Mucosa of gallbladder (tissue), 1 donor: ENCODE data around the gene CAPRIN1. TPM values are rescaled to one million over a fixed set of nuclear protein-coding genes. Genes with fewer than 3 reads are reported as not detected.
A peak's percentile ranks its signal among the peaks of the same experiment; 100 is the strongest.

Experiments used
- DNase-seq: peaks from one replicate; pipeline ENCODE4 v3.0.0-alpha.2; 2020; ENCODE audit warnings: low spot score
- total RNA-seq: library from RNA; stranded (reverse); gene quantifications from one replicate; pipeline ENCODE4 v1.2.1, GENCODE V29; 2021
- donor health status: DM: no; HTN: no; CAD: no.

Gene CAPRIN1, protein sequence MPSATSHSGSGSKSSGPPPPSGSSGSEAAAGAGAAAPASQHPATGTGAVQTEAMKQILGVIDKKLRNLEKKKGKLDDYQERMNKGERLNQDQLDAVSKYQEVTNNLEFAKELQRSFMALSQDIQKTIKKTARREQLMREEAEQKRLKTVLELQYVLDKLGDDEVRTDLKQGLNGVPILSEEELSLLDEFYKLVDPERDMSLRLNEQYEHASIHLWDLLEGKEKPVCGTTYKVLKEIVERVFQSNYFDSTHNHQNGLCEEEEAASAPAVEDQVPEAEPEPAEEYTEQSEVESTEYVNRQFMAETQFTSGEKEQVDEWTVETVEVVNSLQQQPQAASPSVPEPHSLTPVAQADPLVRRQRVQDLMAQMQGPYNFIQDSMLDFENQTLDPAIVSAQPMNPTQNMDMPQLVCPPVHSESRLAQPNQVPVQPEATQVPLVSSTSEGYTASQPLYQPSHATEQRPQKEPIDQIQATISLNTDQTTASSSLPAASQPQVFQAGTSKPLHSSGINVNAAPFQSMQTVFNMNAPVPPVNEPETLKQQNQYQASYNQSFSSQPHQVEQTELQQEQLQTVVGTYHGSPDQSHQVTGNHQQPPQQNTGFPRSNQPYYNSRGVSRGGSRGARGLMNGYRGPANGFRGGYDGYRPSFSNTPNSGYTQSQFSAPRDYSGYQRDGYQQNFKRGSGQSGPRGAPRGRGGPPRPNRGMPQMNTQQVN
- 204 TPM for total RNA-seq

DNA sequence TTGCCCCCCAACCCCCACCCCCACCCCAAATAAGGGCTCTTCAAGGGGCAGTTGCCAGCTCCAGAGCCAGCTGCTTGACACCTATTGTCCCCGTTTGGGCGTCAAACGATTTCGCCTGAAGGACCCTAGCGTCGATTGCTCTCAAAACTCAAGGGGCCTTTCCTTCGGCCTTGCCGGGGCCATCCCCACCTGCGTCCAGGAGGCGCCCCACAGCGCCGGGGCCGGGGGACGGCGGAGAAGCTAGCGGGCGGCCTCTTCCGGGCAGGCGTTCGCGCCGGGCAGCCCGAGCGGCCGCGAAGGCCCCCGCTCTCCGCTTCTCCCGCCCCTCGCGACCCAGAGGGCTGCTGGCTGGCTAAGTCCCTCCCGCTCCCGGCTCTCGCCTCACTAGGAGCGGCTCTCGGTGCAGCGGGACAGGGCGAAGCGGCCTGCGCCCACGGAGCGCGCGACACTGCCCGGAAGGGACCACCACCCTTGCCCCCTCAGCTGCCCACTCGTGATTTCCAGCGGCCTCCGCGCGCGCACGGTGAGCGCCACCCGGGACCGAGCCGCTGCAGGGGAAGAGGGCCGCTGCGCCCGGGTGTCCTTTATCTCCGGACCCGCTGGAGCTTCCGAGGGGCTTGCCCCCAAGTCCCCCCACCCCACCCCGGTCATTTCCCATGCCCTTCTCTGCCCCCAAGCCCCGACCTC, at the start of gene CAPRIN1:
Gene CAPRIN1, plus strand, starts transcription at position 383 of the 687 bp plus-strand sequence. CDS start 690 bp downstream, outside the sequence.
- peak; percentile 86 for DNase-seq

DNA sequence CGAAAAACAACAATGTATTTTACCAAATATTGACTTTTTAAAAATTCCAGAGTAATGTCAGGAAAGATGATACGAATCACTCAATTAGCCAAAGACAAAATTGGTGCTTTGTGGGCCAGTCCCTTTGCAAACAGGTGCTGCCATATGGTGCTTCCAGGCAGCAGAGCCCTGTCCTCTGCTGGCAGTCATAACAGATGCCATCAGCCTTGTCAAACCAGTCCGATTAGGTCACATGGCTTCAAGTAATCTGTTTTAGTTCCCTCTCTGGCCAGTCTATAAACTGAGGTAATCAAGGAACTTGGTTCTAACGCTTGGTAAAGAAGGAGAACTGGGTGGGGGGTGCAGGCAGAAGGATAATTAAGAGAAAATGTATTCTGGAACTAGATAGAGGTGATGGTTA, 49.1 kb upstream of the CAPRIN1 start:
- peak; percentile 62 for DNase-seq

DNA sequence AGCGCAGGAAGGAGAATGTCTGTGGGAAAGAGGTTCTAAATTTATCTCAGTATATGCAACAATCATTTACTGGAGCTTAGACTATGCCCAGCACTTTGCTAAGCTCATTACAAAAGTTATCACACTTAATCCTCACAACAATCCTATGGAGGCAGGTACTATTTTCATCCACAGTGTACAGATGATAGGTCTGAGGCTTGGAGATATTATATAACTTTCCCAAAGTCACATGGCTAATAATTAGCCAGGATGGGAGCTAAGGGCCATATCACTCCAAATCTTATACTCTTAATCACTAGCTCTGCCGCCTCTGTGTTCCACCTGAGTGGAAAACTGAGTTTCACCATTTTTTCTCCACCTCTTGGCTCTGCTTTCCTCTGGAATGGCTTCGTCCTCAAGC, 47.3 kb upstream of the CAPRIN1 start:
- no peak for DNase-seq

DNA sequence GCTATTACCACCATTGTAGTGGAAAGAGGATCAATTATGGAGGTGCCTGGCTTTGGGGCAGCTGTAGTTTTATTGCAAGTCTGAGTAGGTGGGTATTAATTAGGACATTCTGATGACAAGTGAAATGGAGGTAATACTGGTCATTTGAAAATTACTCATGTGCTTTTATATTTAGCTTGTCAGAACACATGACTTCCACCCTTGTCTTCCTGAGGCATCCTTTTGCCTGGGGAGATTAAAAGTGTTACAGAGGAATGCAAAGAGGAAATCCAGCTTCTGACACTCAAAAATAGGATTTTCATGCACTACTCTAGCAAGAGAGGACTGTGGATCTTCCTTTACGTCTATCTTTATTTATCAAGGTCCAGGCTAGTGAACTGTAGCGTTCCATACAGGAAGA, 44.7 kb upstream of the CAPRIN1 start:
- no peak for DNase-seq

DNA sequence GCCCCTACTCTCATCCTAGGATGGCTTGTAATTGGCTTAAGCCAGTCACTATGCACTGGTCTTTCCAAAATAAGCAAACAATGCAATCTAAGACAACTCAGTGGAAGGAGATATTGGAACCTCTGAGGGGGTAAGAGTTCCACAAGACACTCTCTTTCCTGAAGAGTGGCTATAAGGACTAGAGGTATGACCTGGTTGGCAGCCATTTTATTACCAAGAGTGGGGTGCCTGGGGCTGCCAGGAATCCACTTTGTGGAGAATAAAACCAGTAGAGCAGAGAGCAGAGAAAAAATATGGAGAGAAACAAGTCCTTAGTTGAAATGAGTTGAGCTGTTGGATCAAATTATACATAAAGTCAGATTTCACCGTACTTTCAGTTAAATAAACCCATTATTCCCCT, 38.8 kb upstream of the CAPRIN1 start:
- DNase-seq = no peak

DNA sequence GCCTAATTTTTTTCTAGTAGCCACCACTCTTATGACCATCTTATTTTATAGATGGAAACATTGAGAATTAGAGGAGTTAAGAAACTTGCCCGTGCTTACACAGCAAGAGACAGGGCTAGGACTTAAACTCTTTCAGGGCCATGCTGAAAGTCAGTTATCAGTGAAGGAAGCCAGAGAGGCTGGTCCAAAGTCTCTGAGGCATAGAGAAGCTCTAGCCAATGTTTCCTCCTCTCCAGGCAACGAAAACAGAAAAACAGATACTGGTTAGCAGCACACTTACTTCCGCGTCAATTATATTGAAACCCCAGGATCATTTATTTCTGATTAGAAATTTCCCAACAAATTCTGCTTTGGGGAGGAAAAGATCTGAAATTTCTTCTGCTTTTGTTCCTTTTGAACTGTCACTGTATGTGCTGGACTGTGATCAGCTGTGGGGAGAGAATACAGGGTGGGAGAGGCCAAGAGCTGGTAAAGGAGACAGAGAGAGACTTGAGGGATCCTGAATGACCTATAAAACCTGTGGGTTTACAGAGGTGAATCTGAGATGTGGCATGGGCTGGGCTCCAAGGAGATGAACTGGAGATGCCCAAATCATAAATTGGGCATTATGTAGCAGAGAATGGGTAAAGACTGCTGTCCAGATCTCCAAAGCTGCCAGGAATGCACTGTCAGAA, 37.5 kb upstream of the CAPRIN1 start:
- peak; percentile 24 for DNase-seq

DNA sequence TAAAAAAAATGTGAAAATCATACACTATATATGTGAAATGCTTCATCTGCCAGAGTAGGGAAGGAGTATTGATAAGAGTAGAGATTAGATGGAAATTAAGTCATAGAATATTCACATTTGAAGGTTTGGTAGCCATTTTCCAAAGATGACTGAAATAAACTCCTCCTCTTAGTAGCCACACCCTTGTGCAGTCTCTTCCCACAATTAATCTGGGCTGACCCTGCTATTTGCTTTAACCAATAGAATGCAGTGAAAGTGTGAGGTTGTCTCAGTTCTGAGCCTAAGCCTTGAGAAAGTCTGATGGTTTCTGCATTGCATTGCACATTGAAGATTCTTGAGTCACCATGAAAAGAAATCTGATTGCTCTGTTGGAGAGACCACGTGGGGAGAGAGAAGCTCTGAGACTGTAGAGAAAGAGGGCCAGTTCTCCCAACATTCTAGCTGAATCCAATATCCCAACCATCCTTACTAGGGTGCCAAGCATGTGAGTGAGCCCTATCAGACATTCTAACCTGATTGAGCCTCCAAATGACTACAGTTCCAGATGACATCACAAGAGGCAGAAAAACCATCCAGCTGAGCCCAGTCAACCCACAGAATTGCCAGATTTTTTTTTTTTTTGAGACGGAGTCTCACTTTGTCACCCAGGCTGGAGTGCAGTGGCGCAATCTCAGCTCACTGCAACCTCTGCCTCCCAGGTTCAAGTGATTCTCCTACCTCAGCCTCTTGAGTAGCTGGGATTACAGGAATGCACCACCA, 29.4 kb upstream of the CAPRIN1 start:
- no peak for DNase-seq

DNA sequence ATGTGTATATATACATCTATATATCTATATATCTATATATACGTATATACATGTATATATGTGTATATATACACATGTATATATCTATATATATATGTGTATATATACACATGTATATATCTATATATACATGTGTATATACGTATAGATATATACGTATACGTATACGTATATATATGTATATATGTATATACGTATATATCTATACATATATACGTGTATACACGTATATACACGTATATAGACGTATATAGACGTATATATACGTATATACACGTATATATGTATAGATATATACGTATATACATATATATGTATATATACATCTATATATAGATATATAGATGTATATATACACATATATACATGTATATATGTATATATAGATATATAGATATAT, 25.1 kb upstream of the CAPRIN1 start:
- DNase-seq = no peak

DNA sequence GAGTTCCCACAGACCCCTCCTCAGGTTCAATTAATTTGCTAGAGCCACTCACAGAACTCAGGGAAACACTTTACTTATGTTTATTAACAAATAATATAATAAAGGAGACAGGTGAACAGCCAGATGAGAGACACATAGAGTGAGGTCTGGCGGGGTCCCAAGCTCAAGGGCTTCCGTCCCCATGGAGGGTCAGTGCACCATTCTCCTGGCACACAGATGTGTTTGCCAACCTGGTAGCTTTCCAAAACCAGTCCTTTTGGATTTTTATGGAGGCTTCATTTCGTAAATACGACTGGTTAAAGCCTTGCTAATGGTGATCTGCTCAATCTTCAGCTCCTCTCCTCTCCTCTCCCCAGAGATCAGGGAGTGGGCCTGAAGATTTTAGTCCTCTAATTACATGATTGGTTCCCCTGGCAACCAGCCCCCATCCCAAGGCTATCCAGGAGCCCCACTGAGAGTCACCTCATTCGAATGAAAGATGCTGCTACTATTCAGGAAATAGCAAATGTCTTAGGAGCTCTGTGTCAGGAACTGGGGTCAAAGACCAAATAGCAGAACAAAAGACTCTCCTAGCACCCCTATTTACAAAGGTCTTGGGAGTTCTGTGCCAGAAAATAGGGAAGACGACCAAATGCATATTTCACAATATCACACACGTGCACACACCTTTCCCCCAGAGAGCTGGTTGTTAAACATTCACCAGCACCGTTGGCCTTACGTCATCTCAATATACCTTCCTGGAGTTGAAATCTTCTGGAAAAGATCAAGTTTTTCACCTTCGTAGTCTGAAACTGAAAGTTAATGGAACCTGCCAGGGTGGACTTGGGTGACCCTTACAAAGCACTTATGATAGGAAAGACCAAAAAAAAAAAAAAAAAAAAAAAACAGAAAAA, 23.8 kb upstream of the CAPRIN1 start:
- peak; percentile 74 for DNase-seq

DNA sequence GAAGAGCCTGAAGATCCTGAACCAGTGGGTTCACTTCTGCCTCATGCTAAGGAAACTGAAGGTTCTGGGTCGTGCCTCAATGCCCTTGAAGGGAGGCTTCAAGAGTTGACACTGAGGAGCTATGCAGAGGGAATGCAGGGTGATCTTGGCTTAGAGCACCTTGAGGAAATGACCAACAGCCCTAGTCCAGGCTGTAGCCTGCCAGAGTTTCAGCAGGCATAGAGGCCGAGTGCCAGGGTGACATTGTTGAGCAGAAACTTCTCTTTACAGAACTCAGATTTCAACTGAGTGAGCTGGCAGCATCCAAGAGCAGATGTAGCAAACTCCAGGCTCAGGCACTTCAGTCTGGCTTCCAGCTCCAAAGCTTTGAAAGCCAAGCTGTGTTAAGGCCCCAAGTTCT, 23.1 kb upstream of the CAPRIN1 start:
- no peak for DNase-seq

DNA sequence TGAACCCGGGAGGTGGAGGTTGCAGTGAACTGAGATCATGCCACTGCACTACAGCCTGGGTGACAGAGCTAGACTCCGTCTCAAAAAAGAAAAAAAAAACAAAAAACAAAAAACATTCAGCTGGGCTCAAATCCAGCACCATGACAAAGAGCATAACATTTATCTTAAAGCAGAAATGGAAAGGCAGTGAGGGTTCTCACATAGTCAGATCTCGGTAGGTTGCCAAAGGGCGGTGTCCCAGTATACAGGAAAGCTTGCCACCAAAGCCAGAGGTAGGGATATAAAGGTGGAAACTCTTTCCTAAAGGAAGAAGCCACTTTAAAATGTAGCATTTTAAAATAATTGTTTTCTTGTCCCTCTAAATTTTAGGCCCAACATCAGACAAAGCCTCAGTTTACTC, 22.4 kb upstream of the CAPRIN1 start:
- peak; percentile 37 for DNase-seq

DNA sequence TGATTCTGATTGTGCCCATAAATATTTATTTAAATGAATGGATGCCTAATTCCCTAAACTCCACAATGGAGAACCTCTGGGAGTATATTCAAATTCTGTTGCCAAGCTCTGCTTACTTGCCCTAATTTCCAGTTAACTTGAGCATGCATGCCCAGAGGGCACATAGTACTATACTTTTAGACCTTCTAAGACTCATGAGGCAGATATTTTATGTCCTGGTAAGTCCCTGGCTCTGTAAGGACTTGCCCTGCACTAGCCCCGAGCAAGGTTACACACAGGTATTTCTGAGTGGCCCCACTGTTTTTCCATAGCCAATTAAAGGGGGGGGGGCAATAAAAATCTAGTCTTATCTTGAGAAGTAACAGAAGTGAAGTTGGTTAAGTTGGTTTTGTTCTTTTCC, 21.1 kb upstream of the CAPRIN1 start:
- no peak for DNase-seq

DNA sequence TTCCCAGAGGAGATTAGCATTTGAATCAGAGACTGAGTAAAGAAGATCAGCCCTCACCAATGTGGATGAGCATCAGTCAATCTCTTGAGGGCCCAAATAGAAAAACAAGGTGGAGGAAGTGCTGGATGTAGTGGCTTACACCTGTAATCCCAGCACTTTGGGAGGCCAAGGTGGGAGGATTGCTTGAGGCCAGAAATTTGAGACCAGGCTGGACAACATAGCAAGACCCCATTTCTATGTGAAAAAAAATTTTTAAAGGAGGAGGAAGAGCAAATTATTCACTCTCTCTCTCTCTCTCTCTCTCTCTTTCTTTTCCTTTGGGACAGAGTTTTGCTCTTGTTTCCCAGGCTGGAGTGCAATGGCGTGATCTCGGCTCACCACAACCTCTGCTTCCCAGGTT, 18.1 kb upstream of the CAPRIN1 start:
- DNase-seq = no peak

DNA sequence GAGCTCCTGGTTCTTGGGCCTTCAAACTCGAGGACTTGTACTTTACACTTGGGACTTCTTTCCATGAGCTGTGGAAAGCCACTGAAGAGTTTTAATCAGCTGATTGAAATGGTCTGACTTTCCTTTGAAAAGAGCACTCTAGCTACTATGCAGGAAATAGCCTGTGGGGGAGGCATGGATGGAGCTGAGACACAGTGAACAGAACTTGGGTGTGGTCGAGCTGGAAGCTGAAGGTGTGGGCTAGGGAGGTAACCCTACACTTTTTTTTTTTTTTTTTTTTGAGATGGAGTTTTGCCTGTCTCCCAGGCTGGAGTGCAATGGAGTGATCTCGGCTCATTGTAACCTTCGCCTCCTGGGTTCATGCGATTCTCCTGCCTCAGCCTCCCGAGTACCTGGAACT, 17.5 kb upstream of the CAPRIN1 start:
- no peak for DNase-seq

DNA sequence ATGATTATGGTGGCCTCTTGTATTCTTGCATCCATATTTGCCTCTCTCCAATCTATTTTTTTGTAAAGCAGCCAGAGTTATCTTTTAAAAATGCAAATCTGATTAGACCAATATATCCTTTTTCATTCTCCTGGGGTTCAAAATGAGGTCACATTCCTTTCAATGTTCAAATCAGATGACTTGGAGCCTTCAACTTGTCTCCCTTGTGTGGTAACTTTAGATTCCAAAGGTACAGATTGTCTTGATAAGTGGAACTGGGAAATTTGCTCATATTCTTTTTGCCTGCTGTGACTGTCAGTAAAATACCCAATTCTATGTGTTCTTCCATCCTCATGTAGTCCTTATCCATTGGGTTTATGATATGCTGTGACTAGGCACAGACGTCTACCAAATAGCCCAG, 15.1 kb upstream of the CAPRIN1 start:
- no peak for DNase-seq

DNA sequence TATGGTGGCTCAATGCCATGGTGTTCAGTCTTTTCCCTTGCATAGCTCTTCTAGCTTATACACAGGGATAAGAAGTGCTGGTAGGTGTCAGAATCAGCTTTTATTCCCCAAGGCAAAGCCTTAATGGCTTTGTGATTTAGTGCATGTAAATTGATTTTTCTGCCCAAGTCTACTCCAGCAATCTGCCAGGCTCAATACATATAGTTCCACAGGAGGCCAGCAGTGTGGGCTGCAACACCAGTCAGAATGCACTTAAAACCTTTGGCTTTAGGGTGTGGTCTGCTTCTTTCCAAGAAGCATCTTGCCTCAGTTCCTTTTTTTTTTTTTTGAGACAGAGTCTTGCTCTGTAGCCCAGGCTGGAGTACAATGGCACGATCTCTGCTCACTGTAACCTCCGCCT, 14.5 kb upstream of the CAPRIN1 start:
- no peak for DNase-seq

DNA sequence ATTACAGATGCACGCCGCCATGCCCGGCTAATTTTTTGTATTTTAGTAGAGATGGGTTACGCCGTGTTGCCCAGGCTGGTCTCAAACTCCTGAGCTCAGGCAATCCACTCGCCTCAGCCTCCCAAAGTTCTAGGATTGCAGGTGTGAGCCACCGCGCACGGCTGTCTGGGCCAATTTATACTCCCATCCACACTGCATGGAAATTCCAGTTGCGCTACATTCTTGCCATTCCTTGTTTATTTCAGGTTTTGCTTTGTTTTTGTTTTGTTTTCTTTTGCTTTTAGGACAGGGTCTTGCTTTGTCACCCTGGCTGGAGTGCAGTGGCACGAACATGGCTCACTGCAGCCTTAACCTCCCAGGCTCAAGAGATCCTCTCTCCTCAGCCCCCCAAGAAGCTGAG, 11.0 kb upstream of the CAPRIN1 start:
- no peak for DNase-seq

DNA sequence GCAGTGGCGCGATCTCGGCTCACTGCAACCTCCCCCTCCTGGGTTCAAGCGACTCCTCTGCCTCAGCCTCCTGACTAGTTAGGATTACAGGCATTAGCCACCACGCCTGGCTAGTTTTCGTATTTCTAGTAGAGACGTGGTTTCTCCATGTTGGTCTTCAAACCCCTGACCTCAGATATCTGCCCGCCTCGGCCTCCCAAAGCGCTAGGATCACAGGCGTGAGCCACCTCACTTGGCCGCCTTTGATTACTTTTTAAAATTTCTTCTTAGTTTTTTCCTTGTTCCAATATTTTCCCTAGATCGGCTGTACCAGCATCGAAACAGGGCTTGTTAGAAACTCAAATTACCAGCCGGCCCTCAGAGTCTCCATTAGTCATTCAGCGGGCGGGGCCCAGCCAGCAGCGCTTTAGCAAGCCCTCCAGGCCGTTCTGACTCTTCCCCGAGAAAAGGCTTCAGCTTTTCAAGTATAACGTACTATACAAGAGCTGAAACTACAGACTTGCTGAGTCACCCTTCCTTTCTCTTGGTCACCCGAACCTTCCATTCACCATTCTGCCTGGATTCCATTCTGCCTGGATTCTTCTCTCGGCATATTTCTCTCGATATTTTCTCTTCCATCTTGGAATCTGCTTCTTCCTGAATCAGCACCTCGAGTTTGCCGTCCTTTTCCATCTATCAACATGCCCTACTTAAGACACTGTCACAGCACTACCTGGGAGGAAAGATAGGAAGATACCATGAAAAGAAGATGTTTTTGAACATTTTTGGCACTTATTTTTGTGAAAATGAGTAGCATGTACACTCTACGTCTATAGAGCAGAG, 6.7 kb upstream of the CAPRIN1 start:
- no peak for DNase-seq

DNA sequence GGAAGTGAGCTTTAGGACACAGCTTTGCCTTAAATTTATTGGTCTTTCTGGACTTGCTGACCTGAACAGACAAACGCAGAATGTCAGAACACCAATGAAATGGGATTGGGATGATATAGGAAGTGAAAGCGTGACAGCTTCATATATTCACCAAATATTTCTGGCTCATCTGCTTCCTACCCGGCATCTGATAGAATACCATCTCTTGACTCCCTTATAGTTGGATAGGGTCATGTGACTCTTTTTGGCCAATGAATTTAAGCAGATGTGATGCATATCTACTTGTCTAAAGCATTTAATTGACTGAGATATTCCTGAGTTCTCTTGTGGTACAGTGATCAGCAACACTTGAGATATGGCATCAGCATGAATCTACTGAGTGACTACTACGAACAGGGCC, 2.5 kb upstream of the CAPRIN1 start:
- DNase-seq = no peak
